Karpas-422 (cell line): ENCODE results near the gene PVALEF. TPM values are rescaled to one million over a fixed set of nuclear protein-coding genes. Genes with fewer than 3 reads are reported as not detected.

ENCODE experiments used
- DNase-seq: peaks from one replicate; pipeline ENCODE4 v3.0.0-alpha.2; 2015
- H2AFZ ChIP-seq: fragments of 200-600 bp; sonication (generic); 2 replicates; pipeline ENCODE4 v1.6.1; 2014; ENCODE audit warnings: antibody characterized with exemption, low read length, mixed read lengths
- H3K27ac ChIP-seq: fragments of 200-600 bp; sonication (generic); 2 replicates; pipeline ENCODE4 v1.5.1; 2014; ENCODE audit warnings: mild to moderate bottlenecking, low read length, moderate library complexity
- H3K27me3 ChIP-seq: fragments of 200-600 bp; sonication (generic); 2 replicates; pipeline ENCODE4 v1.6.1; 2014; ENCODE audit warnings: low read length, mixed read lengths
- H3K36me3 ChIP-seq: fragments of 200-600 bp; sonication (generic); 2 replicates; pipeline ENCODE4 v1.6.1; 2014; ENCODE audit warnings: low read length, mixed read lengths; ENCODE audit not compliant: insufficient read depth
- H3K4me1 ChIP-seq: fragments of 200-600 bp; sonication (generic); 2 replicates; pipeline ENCODE4 v1.6.1; 2014; ENCODE audit warnings: mild to moderate bottlenecking, low read length, mixed read lengths
- H3K4me2 ChIP-seq: fragments of 200-600 bp; sonication (generic); 2 replicates; pipeline ENCODE4 v1.6.1; 2014; ENCODE audit warnings: low read length, low read depth, mild to moderate bottlenecking; ENCODE audit not compliant: poor library complexity, severe bottlenecking
- H3K4me3 ChIP-seq: fragments of 200-600 bp; sonication (generic); 2 replicates; pipeline ENCODE4 v1.5.1; 2014; ENCODE audit warnings: mild to moderate bottlenecking, antibody characterized with exemption, low read length, mixed read lengths
- H3K79me2 ChIP-seq: fragments of 200-600 bp; sonication (generic); 2 replicates; pipeline ENCODE4 v1.6.1; 2014; ENCODE audit warnings: mild to moderate bottlenecking, low read length, mixed read lengths
- H3K9ac ChIP-seq: fragments of 200-600 bp; sonication (generic); 2 replicates; pipeline ENCODE4 v1.6.0; 2014; ENCODE audit warnings: low read length
- H3K9me2 ChIP-seq: fragments of 200-600 bp; sonication (generic), shearing (Covaris generic); replicated peaks from 2 replicates; pipeline ENCODE4 v1.6.0; 2014; ENCODE audit warnings: mild to moderate bottlenecking, low read length, moderate library complexity; ENCODE audit not compliant: insufficient read depth
- H3K9me3 ChIP-seq: fragments of 300-700, 200-600 bp; sonication (generic); 2 replicates; pipeline ENCODE4 v1.6.1; 2014; ENCODE audit warnings: low read length, mixed read lengths
- H4K20me1 ChIP-seq: fragments of 200-600 bp; sonication (generic); 2 replicates; pipeline ENCODE4 v1.6.1; 2014; ENCODE audit warnings: mild to moderate bottlenecking, antibody characterized with exemption, low read length, low read depth; ENCODE audit not compliant: insufficient read depth
- total RNA-seq: library from RNA; depleted of rRNA; stranded (reverse); fragments of >200 nt; shearing (Covaris generic); gene quantifications from 2 replicates; pipeline ENCODE4 v1.2.3, GENCODE V29; 2014; ENCODE audit warnings: low replicate concordance

PVALEF gene
- total RNA-seq, 1 experiment from 2014 or later, result not detected

- no peaks in the 10 kb centered on the region for H3K4me1 ChIP-seq
- H3K9me3 ChIP-seq, result no peaks in the 10 kb centered on the region
- H3K9ac ChIP-seq, result no peak overlapping the region
- H3K4me2 ChIP-seq, result no peak overlapping the region
- no peak for DNase-seq
- H2AFZ ChIP-seq, result no peak overlapping the region
- H4K20me1 ChIP-seq, result no peaks in the 10 kb centered on the region
- H3K79me2 ChIP-seq, result no peaks in the 10 kb centered on the region
- H3K27ac ChIP-seq, result no peak overlapping the region
- H3K9me2 ChIP-seq, result no peaks in the 10 kb centered on the region
- H3K27me3 ChIP-seq, result no peaks in the 10 kb centered on the region
- no peak overlapping the region for H3K4me3 ChIP-seq
- H3K36me3 ChIP-seq, result no peaks in the 10 kb centered on the region
Measured at GRCh38 chr17:81191646-81192045, 26.3 kb downstream of the PVALEF start.

GRCh38 chr17:81192386-81193050, 27.2 kb downstream of the PVALEF start:
- Histone ChIP-seq H3K79me2 (no peaks in the 10 kb centered on the region), H3K9me2 (no peaks in the 10 kb centered on the region), H3K27me3 (no peaks in the 10 kb centered on the region), H3K4me2 (no peak overlapping the region), H4K20me1 (no peaks in the 10 kb centered on the region), H3K9ac (no peak overlapping the region), H3K27ac (no peak overlapping the region), H3K4me3 (no peak overlapping the region), H2AFZ (no peak overlapping the region), H3K36me3 (no peaks in the 10 kb centered on the region), H3K9me3 (no peaks in the 10 kb centered on the region), H3K4me1 (no peaks in the 10 kb centered on the region)
- DNase-seq, result no peak

GRCh38 chr17:81193051-81193410, 27.7 kb downstream of the PVALEF start:
- Histone ChIP-seq H2AFZ (no peak overlapping the region), H3K4me2 (no peak overlapping the region), H3K27me3 (no peaks in the 10 kb centered on the region), H3K27ac (no peak overlapping the region), H3K9me3 (no peaks in the 10 kb centered on the region), H3K9ac (no peak overlapping the region), H4K20me1 (no peaks in the 10 kb centered on the region), H3K79me2 (no peaks in the 10 kb centered on the region), H3K4me1 (no peaks in the 10 kb centered on the region), H3K36me3 (no peaks in the 10 kb centered on the region), H3K4me3 (no peak overlapping the region), H3K9me2 (no peaks in the 10 kb centered on the region)
- DNase-seq, result no peak

- Histone ChIP-seq H3K27me3 (no peaks in the 10 kb centered on the region), H3K27ac (no peak overlapping the region), H2AFZ (no peak overlapping the region)
Measured at GRCh38 chr17:81193470-81194224, 28.3 kb downstream of the PVALEF start.

GRCh38 chr17:81194225-81194760, 29.0 kb downstream of the PVALEF start:
- H3K27ac ChIP-seq, result no peak overlapping the region
- H3K9me2 ChIP-seq, result no peaks in the 10 kb centered on the region
- no peaks in the 10 kb centered on the region for H3K9me3 ChIP-seq
- H2AFZ ChIP-seq, result no peak overlapping the region
- no peak overlapping the region for H3K9ac ChIP-seq
- no peak overlapping the region for H3K4me3 ChIP-seq
- H3K36me3 ChIP-seq, result no peaks in the 10 kb centered on the region
- H3K27me3 ChIP-seq, result no peaks in the 10 kb centered on the region
- no peak for DNase-seq
- no peaks in the 10 kb centered on the region for H3K79me2 ChIP-seq
- H4K20me1 ChIP-seq, result no peaks in the 10 kb centered on the region
- no peak overlapping the region for H3K4me2 ChIP-seq
- H3K4me1 ChIP-seq, result no peaks in the 10 kb centered on the region

More at GRCh38 chr17:81193470-81194224, 28.3 kb downstream of the PVALEF start:
- Histone ChIP-seq H3K79me2 (no peaks in the 10 kb centered on the region), H3K36me3 (no peaks in the 10 kb centered on the region), H3K4me1 (no peaks in the 10 kb centered on the region), H4K20me1 (no peaks in the 10 kb centered on the region), H3K4me2 (no peak overlapping the region), H3K4me3 (no peak overlapping the region), H3K9me3 (no peaks in the 10 kb centered on the region), H3K9me2 (no peaks in the 10 kb centered on the region), H3K9ac (no peak overlapping the region)
- no peak for DNase-seq

DNA sequence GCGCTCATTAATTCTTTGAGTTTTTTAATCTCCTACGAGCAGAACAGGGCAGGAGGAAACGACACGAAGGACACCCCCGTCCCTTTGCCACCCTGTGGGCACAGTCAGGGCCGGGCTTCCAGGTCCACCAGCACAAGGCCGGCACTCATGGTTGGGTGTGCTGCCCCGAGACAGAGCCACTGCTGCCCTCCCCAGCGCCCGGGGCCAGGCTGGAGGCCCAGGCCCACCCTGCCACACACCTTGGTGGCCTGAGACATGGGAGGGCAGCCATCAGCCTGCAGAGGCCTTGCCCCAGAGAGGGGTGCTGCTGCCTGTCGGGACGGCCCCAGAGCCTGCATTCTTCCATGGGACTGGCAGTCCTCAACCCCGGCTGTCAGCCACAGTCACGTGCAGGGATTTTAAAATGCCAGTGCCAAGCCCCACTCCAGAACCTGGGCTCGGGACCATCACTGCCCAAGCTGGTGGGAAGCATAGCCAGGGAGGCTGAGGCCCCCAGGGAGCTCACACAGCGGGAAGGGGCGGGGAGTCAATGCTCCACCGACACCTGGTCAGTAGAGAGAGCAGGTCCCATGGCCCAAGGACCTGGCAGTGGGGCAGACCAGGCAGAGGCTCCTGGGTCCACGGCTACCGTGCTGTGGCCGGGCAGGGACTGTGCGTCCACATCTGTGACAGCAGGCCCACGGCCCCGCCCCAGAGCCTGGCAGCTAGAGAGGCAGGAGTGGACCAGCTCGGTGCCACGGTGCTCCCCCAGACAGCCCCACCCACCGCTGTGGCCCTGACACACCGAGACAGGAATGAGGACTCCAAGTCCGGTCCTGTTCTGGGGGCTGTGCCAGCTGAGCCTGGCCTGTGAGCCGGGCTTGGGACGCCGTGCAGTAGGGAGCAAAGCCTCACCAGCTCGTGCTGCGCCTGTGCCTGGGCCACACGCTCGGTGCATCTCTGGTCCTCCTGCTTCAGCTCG, 29.9 kb downstream of the PVALEF start:
- H4K20me1 ChIP-seq, result no peaks in the 10 kb centered on the region
- no peaks in the 10 kb centered on the region for H3K79me2 ChIP-seq
- H3K36me3 ChIP-seq, result no peaks in the 10 kb centered on the region
- H3K4me1 ChIP-seq, result no peaks in the 10 kb centered on the region
- H3K9ac ChIP-seq, result no peak overlapping the region
- no peaks in the 10 kb centered on the region for H3K27me3 ChIP-seq
- H3K4me3 ChIP-seq, result no peak overlapping the region
- no peak overlapping the region for H2AFZ ChIP-seq
- H3K9me2 ChIP-seq, result no peaks in the 10 kb centered on the region
- DNase-seq, result no peak
- no peaks in the 10 kb centered on the region for H3K9me3 ChIP-seq
- H3K27ac ChIP-seq, result no peak overlapping the region
- H3K4me2 ChIP-seq, result no peak overlapping the region

GRCh38 chr17:81195941-81196495, 30.7 kb downstream of the PVALEF start:
- H3K9me3 ChIP-seq, result no peaks in the 10 kb centered on the region
- no peaks in the 10 kb centered on the region for H3K27me3 ChIP-seq
- no peaks in the 10 kb centered on the region for H3K36me3 ChIP-seq
- H4K20me1 ChIP-seq, result 0 out of 2 replicates have a peak, but pooled peaks cover under 1% of the 10 kb centered on the region
- H3K9ac ChIP-seq, result no peak overlapping the region
- H2AFZ ChIP-seq, result no peak overlapping the region
- H3K9me2 ChIP-seq, result no peaks in the 10 kb centered on the region
- H3K4me2 ChIP-seq, result no peak overlapping the region
- no peak for DNase-seq
- H3K4me1 ChIP-seq, result peaks cover under 1% of the 10 kb centered on the region
- H3K27ac ChIP-seq, result no peak overlapping the region
- no peaks in the 10 kb centered on the region for H3K79me2 ChIP-seq
- no peak overlapping the region for H3K4me3 ChIP-seq
